NCI-H524 (cell line): ENCODE results near the gene OR2B6.

Source experiments
- DNase-seq, 2 experiments: peaks; one replicate each; lab custom pipeline; 2025; lab: John Stamatoyannopoulos, UW

OR2B6 gene

DNA sequence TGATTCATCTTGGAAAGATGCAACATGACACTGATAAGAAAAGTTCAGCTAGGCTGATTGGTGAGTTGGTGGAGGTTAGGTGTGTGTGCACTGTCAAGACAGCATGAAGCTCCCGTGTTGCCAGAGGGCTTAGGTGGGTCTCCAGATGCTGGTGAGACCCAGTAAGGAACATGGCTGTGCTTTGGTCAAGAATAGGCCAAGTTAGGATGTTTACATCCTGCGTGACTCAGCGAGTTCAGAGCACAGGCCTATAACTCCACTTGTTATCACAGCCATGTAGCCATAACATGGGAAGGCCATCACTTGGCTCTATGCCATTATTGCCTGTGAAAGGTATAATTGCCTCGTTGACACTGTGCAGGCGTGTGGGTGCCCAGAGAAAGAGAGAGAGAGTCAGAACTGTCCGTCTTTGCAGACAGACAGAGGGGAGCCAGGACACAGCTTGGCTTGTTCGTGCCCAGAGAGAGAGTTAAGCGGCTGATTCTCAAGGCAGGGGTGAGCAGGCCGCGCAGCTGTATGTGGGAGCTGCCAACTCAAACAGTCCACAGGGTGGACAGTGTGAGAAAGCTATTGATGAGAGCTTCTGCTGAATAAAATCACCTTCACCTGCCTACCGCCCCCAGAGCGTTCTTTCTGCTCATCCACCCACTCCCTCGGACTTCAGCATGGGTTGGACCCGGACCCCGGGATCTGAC, 43.5 kb downstream of the OR2B6 start:
- DNase-seq: no peak

- DNase-seq: no peak
These were observed 44.3 kb downstream of the OR2B6 start for GRCh38 chr6:28001351-28001750.

- DNase-seq: no peak
These were observed 44.7 kb downstream of the OR2B6 start for GRCh38 chr6:28001751-28002150.

GRCh38 chr6:28002161-28002560, 45.1 kb downstream of the OR2B6 start:
- DNase-seq: peak in 1 of 2 experiments; percentile 43

- no peak for DNase-seq
These were observed 46.0 kb downstream of the OR2B6 start for GRCh38 chr6:28003059-28003458.

DNA sequence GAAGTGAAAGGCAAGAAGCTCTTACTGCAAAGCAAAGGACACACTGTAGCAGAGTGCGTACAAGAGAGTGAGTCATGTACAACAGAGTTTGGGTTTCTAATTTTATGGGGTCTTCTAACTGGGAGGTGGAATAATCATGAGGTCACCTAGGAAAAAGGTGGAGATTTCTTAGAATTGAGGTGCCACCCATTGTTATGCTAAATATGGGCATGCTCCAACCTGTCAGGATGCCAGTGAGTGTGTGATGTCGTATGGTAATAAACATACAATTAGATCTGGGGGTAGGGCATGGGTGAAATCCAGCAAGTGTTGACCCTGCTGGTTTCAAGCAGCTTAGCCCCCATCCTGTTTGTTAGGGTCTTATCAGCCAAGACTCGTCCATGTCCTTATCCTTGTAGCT, 46.6 kb downstream of the OR2B6 start:
- DNase-seq: no peak

- DNase-seq: no peak
These were observed 47.5 kb downstream of the OR2B6 start for GRCh38 chr6:28004350-28005151.

- no peak for DNase-seq
These were observed 48.3 kb downstream of the OR2B6 start for GRCh38 chr6:28005152-28005890.

DNA sequence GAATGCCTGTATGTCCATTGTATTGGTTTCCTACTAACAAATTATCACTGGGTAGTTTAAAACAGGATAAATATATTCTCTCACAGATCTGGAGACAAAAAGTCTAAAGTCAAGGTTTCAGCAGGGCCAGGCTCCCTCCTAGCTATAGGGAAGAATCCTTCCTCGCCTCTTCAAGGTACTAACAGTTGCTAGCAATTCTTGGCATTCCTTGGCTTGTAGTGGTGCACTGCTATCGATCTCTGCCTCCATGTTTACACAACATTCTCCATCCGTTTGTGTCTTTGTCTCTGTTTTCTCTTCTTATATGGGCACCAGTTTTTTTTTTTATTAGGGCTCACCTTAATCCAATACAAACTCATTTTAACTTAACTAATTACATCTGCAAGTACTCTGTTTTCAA, 48.9 kb downstream of the OR2B6 start:
- no peak for DNase-seq
